Measurements from ENCODE around the gene KLHL3.

Gene KLHL3

GRCh38 chr5:137712139-137712667 is 23.7 kb downstream of the KLHL3 start:
- DNase-seq (ENCODE audit: extremely low read depth, low read depth), result no peak
- no peak overlapping the region for H3K4me3 ChIP-seq (replicated peaks; ENCODE audit: low read depth, low read length)
- TF ChIP-seq CTCF (IDR thresholded peaks at IDR 0.05; ENCODE audit: low read depth, low read length, missing control alignments), result no peak

GRCh38 chr5:137710086-137710485 is 25.8 kb downstream of the KLHL3 start:
- H3K4me3 ChIP-seq (replicated peaks; ENCODE audit: low read depth, low read length), result no peak overlapping the region
- no peak for DNase-seq (ENCODE audit: extremely low read depth, low read depth)
- TF ChIP-seq CTCF (IDR thresholded peaks at IDR 0.05; ENCODE audit: low read depth, low read length, missing control alignments), result no peak

- TF ChIP-seq CTCF (IDR thresholded peaks at IDR 0.05; ENCODE audit: low read depth, low read length, missing control alignments), result no peak
- DNase-seq (ENCODE audit: extremely low read depth, low read depth), result no peak
- H3K4me3 ChIP-seq (replicated peaks; ENCODE audit: low read depth, low read length), result no peak overlapping the region
These were observed 26.9 kb downstream of the KLHL3 start for GRCh38 chr5:137708796-137709559.

- no peak for TF ChIP-seq CTCF (IDR thresholded peaks at IDR 0.05; ENCODE audit: low read depth, low read length, missing control alignments)
- H3K4me3 ChIP-seq (replicated peaks; ENCODE audit: low read depth, low read length), result no peak overlapping the region
- DNase-seq (ENCODE audit: extremely low read depth, low read depth), result no peak
These were observed 27.8 kb downstream of the KLHL3 start for GRCh38 chr5:137708062-137708461.

- DNase-seq (ENCODE audit: extremely low read depth, low read depth), result no peak
- TF ChIP-seq CTCF (IDR thresholded peaks at IDR 0.05; ENCODE audit: low read depth, low read length, missing control alignments), result no peak
- no peak overlapping the region for H3K4me3 ChIP-seq (replicated peaks; ENCODE audit: low read depth, low read length)
These were observed 29.0 kb downstream of the KLHL3 start for GRCh38 chr5:137706841-137707240.

GRCh38 chr5:137705106-137705505 is 30.8 kb downstream of the KLHL3 start:
- no peak for DNase-seq (ENCODE audit: extremely low read depth, low read depth)
- no peak for TF ChIP-seq CTCF (IDR thresholded peaks at IDR 0.05; ENCODE audit: low read depth, low read length, missing control alignments)

More at GRCh38 chr5:137705106-137705505, 30.8 kb downstream of the KLHL3 start:
- no peak overlapping the region for H3K4me3 ChIP-seq (replicated peaks; ENCODE audit: low read depth, low read length)

Data from HFF-Myc (cell line).